IMR-90 (cell line): ENCODE measurements around the gene CCSER1. TPM values are rescaled to one million over a fixed set of nuclear protein-coding genes. Genes with fewer than 3 reads are reported as not detected.

Source experiments
- ATAC-seq: fragments of 200-7000 bp; cut with Tn5 transposase; 2 replicates; pipeline ENCODE4 v1.9.1; 2020; ENCODE audit warnings: low read depth, mild to moderate bottlenecking, moderate library complexity
- BruUV-seq: library from RNA; stranded (reverse); fragments of 400-500 nt; replicated peaks from 2 replicates; lab custom pipeline; 2021; lab: Mats Ljungman, UMichigan
- CTCF ChIA-PET: fragments of 300-600 bp; formaldehyde crosslinking; extraction: SDS; loops from one replicate; lab custom pipeline; 2021; ENCODE audit warnings: antibody characterized with exemption; lab: Yijun Ruan, JAX
- POLR2A ChIA-PET: fragments of 300-600 bp; sonication (Branson Sonifier 250); formaldehyde crosslinking; loops from one replicate; lab custom pipeline; 2022; ENCODE audit warnings: antibody characterized with exemption; ENCODE audit not compliant: unreplicated experiment; lab: Charles Lee
- DNase-seq: peaks from one replicate; pipeline ENCODE4 v3.0.0; 2013
- H2AFZ ChIP-seq: replicated peaks from 2 replicates; pipeline ENCODE3; 2013; ENCODE audit warnings: low read length, mild to moderate bottlenecking; ENCODE audit not compliant: poor library complexity
- H2AK5ac ChIP-seq: 2 replicates; pipeline ENCODE4 v1.6.1; 2013; ENCODE audit warnings: low read depth, low read length, inconsistent platforms
- H2AK9ac ChIP-seq: replicated peaks from 2 replicates; pipeline ENCODE3; 2013; ENCODE audit warnings: mild to moderate bottlenecking, low read depth, low read length, moderate library complexity; ENCODE audit not compliant: poor library complexity
- H2BK120ac ChIP-seq: 2 replicates; pipeline ENCODE4 v1.6.1; 2013; ENCODE audit warnings: low read depth, low read length, inconsistent platforms
- H2BK15ac ChIP-seq: 3 replicates; pipeline ENCODE4 v1.6.1; 2013; ENCODE audit warnings: low read depth, low read length, inconsistent platforms
- H2BK20ac ChIP-seq: 2 replicates; pipeline ENCODE4 v1.6.1; 2013; ENCODE audit warnings: low read depth, mild to moderate bottlenecking, inconsistent platforms, low read length, moderate library complexity
- H2BK5ac ChIP-seq: 2 replicates; pipeline ENCODE4 v1.6.1; 2013; ENCODE audit warnings: mild to moderate bottlenecking, low read depth, low read length, inconsistent platforms; ENCODE audit not compliant: poor library complexity, severe bottlenecking
- H3K14ac ChIP-seq: replicated peaks from 2 replicates; pipeline ENCODE4 v1.6.1; 2013; ENCODE audit warnings: low read depth, low read length, inconsistent platforms
- H3K18ac ChIP-seq: 2 replicates; pipeline ENCODE4 v1.6.1; 2013; ENCODE audit warnings: low read depth, low read length, control low read depth
- H3K23ac ChIP-seq: 2 replicates; pipeline ENCODE4 v1.6.1; 2013; ENCODE audit warnings: low read depth, low read length, inconsistent platforms
- H3K27ac ChIP-seq: 2 replicates; pipeline ENCODE4 v1.5.1; 2013; ENCODE audit warnings: mild to moderate bottlenecking, control low read depth, low read length; ENCODE audit not compliant: insufficient read depth
- H3K27me3 ChIP-seq: 2 replicates; pipeline ENCODE4 v1.6.1; 2013; ENCODE audit warnings: low read length; ENCODE audit not compliant: control insufficient read depth, insufficient read depth
- H3K36me3 ChIP-seq: 2 replicates; pipeline ENCODE4 v1.6.1; 2013; ENCODE audit warnings: low read length, mixed read lengths; ENCODE audit not compliant: control insufficient read depth, insufficient read depth
- H3K4ac ChIP-seq: 2 replicates; pipeline ENCODE4 v1.6.1; 2013; ENCODE audit warnings: low read depth, low read length, inconsistent platforms
- H3K4me1 ChIP-seq: 2 replicates; pipeline ENCODE4 v1.6.1; 2013; ENCODE audit warnings: low read length, mixed read lengths; ENCODE audit not compliant: control insufficient read depth, insufficient read depth
- H3K4me2 ChIP-seq: 2 replicates; pipeline ENCODE4 v1.6.1; 2013; ENCODE audit warnings: low read depth, mild to moderate bottlenecking, control low read depth, low read length, moderate library complexity
- H3K4me3 ChIP-seq: 2 replicates; pipeline ENCODE4 v1.5.1; 2013; ENCODE audit warnings: low read depth, mild to moderate bottlenecking, control low read depth, low read length, moderate library complexity; ENCODE audit not compliant: insufficient read depth
- H3K56ac ChIP-seq: 2 replicates; pipeline ENCODE4 v1.6.1; 2013; ENCODE audit warnings: low read length, inconsistent platforms; ENCODE audit not compliant: insufficient read depth; ENCODE audit errors: extremely low read depth
- H3K79me1 ChIP-seq, 2 experiments: 2 replicates each; pipeline ENCODE4 v1.6.1; 2013; ENCODE audit warnings: low read length in 2 of 2, inconsistent platforms in 1 of 2, low read depth in 1 of 2
- H3K9ac ChIP-seq: 2 replicates; pipeline ENCODE4 v1.6.1; 2013; ENCODE audit warnings: low read depth, low read length, control low read depth
- H3K9me1 ChIP-seq: 2 replicates; pipeline ENCODE4 v1.6.1; 2013; ENCODE audit warnings: low read length, inconsistent platforms; ENCODE audit not compliant: insufficient read depth
- H3K9me3 ChIP-seq: 2 replicates; pipeline ENCODE4 v1.6.1; 2013; ENCODE audit warnings: low read length; ENCODE audit not compliant: control insufficient read depth, insufficient read depth
- H4K20me1 ChIP-seq: 2 replicates; pipeline ENCODE4 v1.6.1; 2013; ENCODE audit warnings: low read length, inconsistent platforms; ENCODE audit not compliant: insufficient read depth
- H4K5ac ChIP-seq: 2 replicates; pipeline ENCODE4 v1.6.1; 2013; ENCODE audit warnings: mild to moderate bottlenecking, low read depth, low read length, control low read depth
- H4K8ac ChIP-seq, 2 experiments: 2 replicates each; pipeline ENCODE4 v1.6.1; 2013; ENCODE audit warnings: low read depth in 2 of 2, low read length in 2 of 2, control low read depth in 1 of 2, inconsistent platforms in 1 of 2
- H4K91ac ChIP-seq: 2 replicates; pipeline ENCODE4 v1.6.1; 2013; ENCODE audit warnings: low read depth, low read length, inconsistent platforms; ENCODE audit not compliant: insufficient read depth
- MAZ ChIP-seq: IDR thresholded peaks from 2 replicates; pipeline ENCODE4 v1.6.1; 2012; ENCODE audit warnings: low read depth, mild to moderate bottlenecking, low read length, improper control_type of control experiment, moderate library complexity, borderline replicate concordance
- USF2 ChIP-seq: fragments of 150-350 bp; IDR thresholded peaks from 2 replicates; pipeline ENCODE4 v1.6.1; 2017; ENCODE audit warnings: mild to moderate bottlenecking, antibody characterized with exemption, low read length, low read depth
- WGBS, 2 experiments: methylation state at CpG; one replicate each; pipeline versions ENCODE4 v1.1.5 to v1.1.7; 2013; ENCODE audit warnings: missing lambda C conversion rate in 2 of 2; ENCODE audit not compliant: insufficient read length in 1 of 2; ENCODE audit errors: extremely low coverage in 2 of 2; 5-methylcytosine and 5-hydroxymethylcytosine counted together
- dilution Hi-C: fragments of 300-500 bp; cut with HindIII; formaldehyde crosslinking; loops from one replicate; pipeline ENCODE4 v1.14.3; 2018; ENCODE audit warnings: low sequenced_read_pairs; ENCODE audit not compliant: unreplicated experiment
- in situ Hi-C: fragments of 300-500 bp; cut with MboI; formaldehyde crosslinking; loops from 3 replicates; pipeline ENCODE4 v1.14.3; 2019; ENCODE audit warnings: low sequenced_read_pairs, inconsistent platforms, mixed read lengths
- intact Hi-C: fragments of 100-400 bp; cut with micrococcal nuclease; formaldehyde crosslinking; loops from 2 replicates; pipeline ENCODE4 v1.10.0; 2022
- polyA plus RNA-seq, 3 experiments: library from polyadenylated mRNA; depleted of rRNA; stranded (reverse); fragments of >200 nt; gene quantifications; 2 replicates each; pipeline ENCODE4 v1.2.3, GENCODE V29; 2012; ENCODE audit warnings: low replicate concordance in 1 of 3
- total RNA-seq: library from RNA; depleted of rRNA; stranded (reverse); fragments of >200 nt; gene quantifications from 2 replicates; pipeline ENCODE4 v1.2.3, GENCODE V29; 2012

Gene CCSER1
- total and polyA plus RNA-seq, 2 of the 4 experiments (the other 2 are of a cell fraction): not detected

GRCh38 chr4:90545380-90545779 lies 418.2 kb downstream of the CCSER1 start:
- H3K27me3 ChIP-seq: no peaks in the 10 kb centered on the region
- H4K20me1 ChIP-seq: no peaks in the 10 kb centered on the region
- H3K4ac ChIP-seq: no peak overlapping the region
- no peak for TF ChIP-seq MAZ
- no peak for TF ChIP-seq USF2
- intact Hi-C loops (no loop called here), dilution Hi-C loops (no loop called here), in situ Hi-C loops (no loop called here)
- H3K9me3 ChIP-seq: no peaks in the 10 kb centered on the region
- H4K5ac ChIP-seq: no peak overlapping the region
- no peak overlapping the region for H2BK20ac ChIP-seq
- H2BK120ac ChIP-seq: no peak overlapping the region
- no peak overlapping the region for H2AFZ ChIP-seq
- no peak overlapping the region for H3K4me2 ChIP-seq
- no peak overlapping the region for H2AK5ac ChIP-seq
- CTCF ChIA-PET: no interaction called here
- no peak for DNase-seq
- no CpG with 5 or more reads among the region's 4 CpGs for WGBS, 2 experiments
- H3K4me3 ChIP-seq: no peak overlapping the region
- POLR2A ChIA-PET: no interaction called here
- no peaks in the 10 kb centered on the region for H3K9me1 ChIP-seq
- no peak overlapping the region for H3K56ac ChIP-seq
- H3K79me1 ChIP-seq: no peaks in the 10 kb centered on the region
- H2BK15ac ChIP-seq: no peak overlapping the region
- no peaks in the 10 kb centered on the region for H3K36me3 ChIP-seq
- H3K9ac ChIP-seq: no peak overlapping the region
- no peak overlapping the region for H3K27ac ChIP-seq
- no peak overlapping the region for H2AK9ac ChIP-seq
- no peak overlapping the region for H2BK5ac ChIP-seq
- no TSS peak for BruUV-seq
- H3K4me1 ChIP-seq: no peaks in the 10 kb centered on the region
- no peak overlapping the region for H3K18ac ChIP-seq
- H3K14ac ChIP-seq: no peak overlapping the region
- no peak overlapping the region for H4K91ac ChIP-seq
- H4K8ac ChIP-seq: no peak overlapping the region
- no peak for ATAC-seq
- H3K23ac ChIP-seq: no peak overlapping the region
